Upper lobe of right lung (tissue), 1 donor: ENCODE data around the gene ZDHHC14. TPM values are rescaled to one million over a fixed set of nuclear protein-coding genes. Genes with fewer than 3 reads are reported as not detected.
A peak's percentile ranks its signal among the peaks of the same experiment; 100 is the strongest.

Source experiments
- ATAC-seq: fragments of 200-7000 bp; cut with Tn5 transposase; one replicate; pipeline ENCODE4 v1.9.1; 2020; ENCODE audit warnings: mild to moderate bottlenecking, moderate library complexity
- DNase-seq: peaks from one replicate; pipeline ENCODE4 v3.0.0-alpha.2; 2020
- H3K27ac ChIP-seq: fragments of 200-600 bp; one replicate; pipeline ENCODE4 v1.8.0; 2022
- H3K27me3 ChIP-seq: fragments of 200-600 bp; one replicate; pipeline ENCODE4 v1.8.0; 2022; ENCODE audit warnings: mild to moderate bottlenecking
- H3K36me3 ChIP-seq: fragments of 200-600 bp; one replicate; pipeline ENCODE4 v1.8.0; 2022
- H3K4me1 ChIP-seq: fragments of 200-600 bp; one replicate; pipeline ENCODE4 v1.8.0; 2022
- H3K4me3 ChIP-seq: fragments of 200-600 bp; one replicate; pipeline ENCODE4 v1.8.0; 2022; ENCODE audit warnings: mild to moderate bottlenecking
- H3K9me3 ChIP-seq: fragments of 200-600 bp; one replicate; pipeline ENCODE4 v1.8.0; 2022
- CTCF ChIP-seq: fragments of 200-600 bp; IDR thresholded peaks from one replicate; pipeline ENCODE4 v1.8.0; 2022; ENCODE audit warnings: antibody characterized with exemption
- intact Hi-C: fragments of 100-400 bp; cut with DNase I; formaldehyde crosslinking; loops from one replicate; pipeline ENCODE4 v1.11.0; 2022
- total RNA-seq: library from RNA; stranded (reverse); fragmentation: NEBNext Ultra II Directional; extraction: Animal tissue kit (Norgen Biotek cat#: 25700); gene quantifications from one replicate; pipeline ENCODE4 v1.2.1, GENCODE V29; 2021
- donor health status: DM: no; HTN: yes; CAD: no; lungs with severe emphysema.

ZDHHC14 gene
- total RNA-seq, 1 donor from 2014 or later: 12.2 TPM

- Histone ChIP-seq H3K27me3 (no peaks in the 10 kb centered on the region), H3K4me3 (no peak overlapping the region), H3K36me3 (no peaks in the 10 kb centered on the region), H3K4me1 (peaks cover 34% of the 10 kb centered on the region), H3K9me3 (no peaks in the 10 kb centered on the region), H3K27ac (no peak overlapping the region)
- peak; percentile 74 for ATAC-seq
- peak; percentile 92 for TF ChIP-seq CTCF
- DNase-seq: peak; percentile 1
- intact Hi-C loops: no loop called here
These were observed 286.4 kb downstream of the ZDHHC14 start for GRCh38 chr6:157667211-157668008.

- no peak for DNase-seq
- intact Hi-C loops: no loop called here
These were observed 287.0 kb downstream of the ZDHHC14 start for GRCh38 chr6:157668009-157668401.

GRCh38 chr6:157668713-157669112 is 287.7 kb downstream of the ZDHHC14 start:
- Histone ChIP-seq H3K4me3 (no peak overlapping the region), H3K27me3 (no peaks in the 10 kb centered on the region), H3K4me1 (peaks cover 34% of the 10 kb centered on the region), H3K9me3 (no peaks in the 10 kb centered on the region), H3K27ac (peak overlapping the region; percentile 66), H3K36me3 (no peaks in the 10 kb centered on the region)
- peak; percentile 84 for ATAC-seq
- intact Hi-C loops: no loop called here
- no peak for DNase-seq
- no peak for TF ChIP-seq CTCF

More at GRCh38 chr6:157668009-157668401, 287.0 kb downstream of the ZDHHC14 start:
- no peak for TF ChIP-seq CTCF
- Histone ChIP-seq H3K9me3 (no peaks in the 10 kb centered on the region), H3K27me3 (no peaks in the 10 kb centered on the region), H3K4me1 (peaks cover 34% of the 10 kb centered on the region), H3K4me3 (no peak overlapping the region), H3K27ac (no peak overlapping the region), H3K36me3 (no peaks in the 10 kb centered on the region)
- no peak for ATAC-seq

- H3K9me3 ChIP-seq: no peaks in the 10 kb centered on the region
- H3K4me1 ChIP-seq: peaks cover 34% of the 10 kb centered on the region
- no peak for TF ChIP-seq CTCF
- H3K27ac ChIP-seq: peak overlapping the region; percentile 66
- DNase-seq (peak; percentile 6), ATAC-seq (no peak)
- no peaks in the 10 kb centered on the region for H3K36me3 ChIP-seq
- H3K4me3 ChIP-seq: no peak overlapping the region
- no peaks in the 10 kb centered on the region for H3K27me3 ChIP-seq
- intact Hi-C loops: no loop called here
These were observed 288.3 kb downstream of the ZDHHC14 start for GRCh38 chr6:157669323-157669722.

- peak; percentile 25 for TF ChIP-seq CTCF
- no peaks in the 10 kb centered on the region for H3K36me3 ChIP-seq
- peak; percentile 77 for ATAC-seq
- no peaks in the 10 kb centered on the region for H3K27me3 ChIP-seq
- intact Hi-C loops: no loop called here
- DNase-seq: peak; percentile 80
- H3K4me3 ChIP-seq: no peak overlapping the region
- no peaks in the 10 kb centered on the region for H3K9me3 ChIP-seq
- H3K27ac ChIP-seq: peak overlapping the region; percentile 66
- H3K4me1 ChIP-seq: peaks cover 34% of the 10 kb centered on the region
These were observed 288.8 kb downstream of the ZDHHC14 start for GRCh38 chr6:157669747-157670216.
